Esophagus squamous epithelium (tissue), 5 donors: ENCODE results near the gene FAM221A. TPM values are rescaled to one million over a fixed set of nuclear protein-coding genes. Genes with fewer than 3 reads are reported as not detected.

Experiments used
- DNase-seq: peaks from one replicate; lab custom pipeline; 2025; lab: John Stamatoyannopoulos, UW
- H3K27ac ChIP-seq, 4 donors: fragments of 200-600 bp; sonication (generic); one replicate each; pipeline ENCODE4 v1.5.1; 2016 to 2019; ENCODE audit warnings: mild to moderate bottlenecking in 1 of 4
- H3K27me3 ChIP-seq, 4 donors: fragments of 200-600 bp; sonication (generic); 1 replicate in 3 of 4; 2 replicates in 1 of 4; pipeline versions ENCODE4 v1.5.1 to v1.6.0; 2017 to 2021; ENCODE audit warnings: antibody characterized with exemption in 1 of 4
- H3K36me3 ChIP-seq, 3 donors: fragments of 200-600 bp; sonication (generic); one replicate each; pipeline ENCODE4 v1.5.1; 2016 to 2019
- H3K4me1 ChIP-seq, 3 donors: fragments of 200-600 bp; sonication (generic); one replicate each; pipeline ENCODE4 v1.5.1; 2017 to 2019
- H3K4me3 ChIP-seq, 4 donors: fragments of 200-600 bp; sonication (generic); 1 replicate in 3 of 4; 2 replicates in 1 of 4; pipeline ENCODE4 v1.5.1; 2016 to 2019; ENCODE audit warnings: mild to moderate bottlenecking in 2 of 4, moderate library complexity in 1 of 4
- H3K9me3 ChIP-seq, 3 donors: fragments of 200-600 bp; sonication (generic); one replicate each; pipeline ENCODE4 v1.5.1; 2016 to 2019
- CTCF ChIP-seq, 6 experiments: fragments of 450-650 bp in 4 of 6; fragments of 200-600 bp in 2 of 6; sonication (generic) in 2 of 6; IDR thresholded peaks; one replicate each; pipeline ENCODE4 v1.5.1; 2016 to 2019; ENCODE audit warnings: antibody characterized with exemption in 6 of 6, mild to moderate bottlenecking in 4 of 6, moderate library complexity in 4 of 6
- POLR2A ChIP-seq, 4 donors: fragments of 450-650 bp; IDR thresholded peaks; one replicate each; pipeline ENCODE4 v1.6.1; 2017; ENCODE audit warnings: antibody characterized with exemption in 4 of 4, mild to moderate bottlenecking in 4 of 4, moderate library complexity in 3 of 4
- WGBS, 2 donors: methylation state at CpG; one replicate each; pipeline ENCODE4 v1.1.5; 2018; 5-methylcytosine and 5-hydroxymethylcytosine counted together
- intact Hi-C: fragments of 100-400 bp; cut with DNase I; formaldehyde crosslinking; loops from one replicate; pipeline ENCODE4 v1.15.0; 2022
- total RNA-seq, 4 donors: library from RNA; depleted of rRNA; stranded (reverse); fragments of >200 nt; gene quantifications; one replicate each; pipeline ENCODE4 v1.1.0, GENCODE V29; 2016
- donor health status: DM: yes; HTN: yes; CAD: no.

FAM221A gene
- total RNA-seq = 10 to 100 TPM in 1 of 4 donors, 1 to 10 TPM in 3; 4.2 to 17.7 (median 7.7) TPM

- Histone ChIP-seq H3K9me3 (no peaks in the 10 kb centered on the region), H3K4me3 (peak within 1 kb of the TSS; percentile 62 to 88 (median 69)), H3K27ac (peak within 1 kb of the TSS; percentile 78 to 92 (median 88)), H3K36me3 (no peaks in the 10 kb centered on the region), H3K4me1 (peaks cover 3 to 25% (median 5%) of the 10 kb centered on the region in 3 donors), H3K27me3 (no peaks in the 10 kb centered on the region)
- intact Hi-C loops = loop anchor here (10.0 kb wide), 1 partner anchor 85 kb away; the partner anchor contains the start of gene CCDC126
- peak; percentile 36 for DNase-seq
- TF ChIP-seq POLR2A (IDR thresholded peaks at IDR 0.05) (peak in 1 of 4 donors; percentile 19), CTCF (IDR thresholded peaks at IDR 0.05) (peak; percentile 45 to 84 (median 80))
- 0 to 2% methylated on average over 8 to 13 of the region's 53 CpGs for WGBS, 2 donors
Observed at GRCh38 chr7:23679898-23680413, at the start of gene FAM221A. Gene FAM221A (plus strand): TSS chr7:23680199. CDS start chr7:23680219, 20 bp downstream.

DNA sequence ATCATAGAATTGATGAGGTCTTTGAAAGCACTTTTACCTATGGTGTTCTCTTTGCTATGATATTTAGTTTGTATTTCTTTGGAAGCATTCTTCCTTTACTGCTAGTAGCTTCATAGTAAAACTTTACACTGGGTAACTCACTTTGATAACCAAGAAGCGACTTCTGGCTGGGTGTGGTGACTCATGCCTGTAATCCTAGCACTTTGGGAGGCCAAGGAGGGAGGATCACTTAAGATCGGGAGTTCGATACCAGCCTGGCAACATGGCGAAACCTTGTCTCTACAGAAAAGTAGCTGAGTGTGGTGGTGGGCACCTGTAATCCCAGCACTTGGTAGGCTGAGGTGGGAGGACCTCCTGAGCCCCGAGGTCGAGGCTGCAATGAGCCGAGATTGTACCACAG lies 46.6 kb upstream of the FAM221A start:
- Histone ChIP-seq H3K4me1 (no peaks in the 10 kb centered on the region), H3K9me3 (no peaks in the 10 kb centered on the region), H3K27me3 (no peaks in the 10 kb centered on the region), H3K4me3 (no peak overlapping the region), H3K36me3 (peaks cover 0 to 4% (median 0%) of the 10 kb centered on the region in 3 donors), H3K27ac (no peak overlapping the region)
- TF ChIP-seq CTCF (IDR thresholded peaks at IDR 0.05) (no peak), POLR2A (IDR thresholded peaks at IDR 0.05) (no peak)
- no peak for DNase-seq
- intact Hi-C loops = no loop called here
- 94 to 95% methylated on average over 7 of the region's 7 CpGs for WGBS, 2 donors

DNA sequence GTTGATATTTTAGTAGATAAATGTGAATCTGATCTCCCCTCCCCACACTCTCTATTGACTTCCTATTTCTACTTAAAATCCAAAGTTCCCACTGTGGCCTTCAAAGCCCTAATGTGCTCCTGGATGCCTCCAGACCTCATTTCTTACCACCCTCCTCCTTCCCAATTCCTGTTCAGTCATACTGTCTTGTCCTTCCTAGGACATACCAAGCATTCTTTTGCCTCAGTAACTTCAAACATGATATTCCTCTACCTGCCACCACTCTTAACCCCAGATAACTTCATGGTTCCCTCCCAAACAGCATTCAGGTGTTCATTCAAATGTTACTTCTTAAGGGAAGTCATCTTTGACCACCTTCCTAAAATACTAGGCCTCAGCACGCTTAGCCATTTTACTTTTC lies 34.2 kb upstream of the FAM221A start:
- DNase-seq = no peak
- no peaks in the 10 kb centered on the region for H3K36me3 ChIP-seq
- H3K27ac ChIP-seq = no peak overlapping the region
- intact Hi-C loops = no loop called here
- 93 to 100% methylated on average over 1 of the region's 1 CpG for WGBS, 2 donors
- H3K9me3 ChIP-seq = no peaks in the 10 kb centered on the region
- H3K4me3 ChIP-seq = no peak overlapping the region
- H3K27me3 ChIP-seq = no peaks in the 10 kb centered on the region
- no peak for TF ChIP-seq POLR2A (IDR thresholded peaks at IDR 0.05)
- TF ChIP-seq CTCF (IDR thresholded peaks at IDR 0.05) = no peak
- H3K4me1 ChIP-seq = no peaks in the 10 kb centered on the region

DNA sequence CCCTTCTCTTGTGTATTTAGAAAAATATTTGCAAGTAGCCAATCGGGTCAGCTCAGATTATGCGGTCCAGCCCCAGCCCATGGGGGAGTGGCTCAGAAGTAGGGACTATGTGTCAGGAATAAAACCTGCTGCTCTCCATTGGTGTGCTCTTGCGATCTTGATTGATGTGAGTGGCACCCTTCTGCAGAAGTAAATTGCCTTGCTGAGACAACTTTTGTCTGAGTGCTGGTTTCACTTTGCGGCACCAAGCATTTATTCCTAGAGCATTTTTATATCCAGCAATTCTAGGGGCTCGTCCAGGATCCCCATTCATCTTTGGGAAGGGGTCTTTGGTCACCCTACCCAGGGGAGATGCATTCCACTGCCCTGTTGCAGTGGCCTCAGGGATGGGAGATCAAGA lies 26.1 kb upstream of the FAM221A start:
- no peak overlapping the region for H3K4me3 ChIP-seq
- H3K27me3 ChIP-seq = no peaks in the 10 kb centered on the region
- no peaks in the 10 kb centered on the region for H3K36me3 ChIP-seq
- peaks cover 0 to 35% (median 29%) of the 10 kb centered on the region in 3 donors for H3K9me3 ChIP-seq
- no peak for DNase-seq
- intact Hi-C loops = no loop called here
- 69 to 90% methylated on average over 3 to 4 of the region's 5 CpGs for WGBS, 2 donors
- no peaks in the 10 kb centered on the region for H3K4me1 ChIP-seq
- TF ChIP-seq CTCF (IDR thresholded peaks at IDR 0.05) (no peak), POLR2A (IDR thresholded peaks at IDR 0.05) (no peak)
- no peak overlapping the region for H3K27ac ChIP-seq

GRCh38 chr7:23654508-23654907 lies 25.5 kb upstream of the FAM221A start:
- H3K27ac ChIP-seq = no peak overlapping the region

More at GRCh38 chr7:23654508-23654907, 25.5 kb upstream of the FAM221A start:
- no peak overlapping the region for H3K4me3 ChIP-seq
- H3K27me3 ChIP-seq = no peaks in the 10 kb centered on the region
- no peak for DNase-seq
- WGBS, 2 donors = 0% methylated on average over 1 of the region's 1 CpG
- H3K36me3 ChIP-seq = no peaks in the 10 kb centered on the region
- no peaks in the 10 kb centered on the region for H3K4me1 ChIP-seq
- peaks cover 0 to 40% (median 33%) of the 10 kb centered on the region in 3 donors for H3K9me3 ChIP-seq
- TF ChIP-seq POLR2A (IDR thresholded peaks at IDR 0.05) = no peak
- peak in 2 of 6 experiments; percentile 9 to 36 for TF ChIP-seq CTCF (IDR thresholded peaks at IDR 0.05)
- intact Hi-C loops = no loop called here
